ENCODE measurements around the gene CNPY4.

- no peak for TF ChIP-seq EZH2phosphoT487 (IDR thresholded peaks at IDR 0.05; ENCODE audit: borderline replicate concordance)
- TF ChIP-seq CTCF (conservative IDR thresholded peaks at IDR 0.05; ENCODE audit: low read length), result no peak
These were observed 9.2 kb downstream of the CNPY4 start for GRCh38 chr7:100128637-100128963.

Measured in Loucy (cell line).